Left kidney (tissue), 2 donors: ENCODE measurements around the gene TRIM66. TPM values are rescaled to one million over a fixed set of nuclear protein-coding genes. Genes with fewer than 3 reads are reported as not detected.

Source experiments
- DNase-seq: peaks from one replicate; pipeline ENCODE4 v3.0.0-alpha.2; 2013
- polyA plus RNA-seq: library from polyadenylated mRNA; unstranded; fragments of 120-200 nt; gene quantifications from one replicate; pipeline ENCODE4 v1.2.1, GENCODE V29; 2013; ENCODE audit not compliant: insufficient read length

Gene TRIM66
- polyA plus RNA-seq, 1 donor = 14.8 TPM

GRCh38 chr11:8654503-8654902, 28.0 kb downstream of the TRIM66 start:
- no peak for DNase-seq

- DNase-seq = no peak
These were observed 30.3 kb downstream of the TRIM66 start for GRCh38 chr11:8652140-8652539.

DNA sequence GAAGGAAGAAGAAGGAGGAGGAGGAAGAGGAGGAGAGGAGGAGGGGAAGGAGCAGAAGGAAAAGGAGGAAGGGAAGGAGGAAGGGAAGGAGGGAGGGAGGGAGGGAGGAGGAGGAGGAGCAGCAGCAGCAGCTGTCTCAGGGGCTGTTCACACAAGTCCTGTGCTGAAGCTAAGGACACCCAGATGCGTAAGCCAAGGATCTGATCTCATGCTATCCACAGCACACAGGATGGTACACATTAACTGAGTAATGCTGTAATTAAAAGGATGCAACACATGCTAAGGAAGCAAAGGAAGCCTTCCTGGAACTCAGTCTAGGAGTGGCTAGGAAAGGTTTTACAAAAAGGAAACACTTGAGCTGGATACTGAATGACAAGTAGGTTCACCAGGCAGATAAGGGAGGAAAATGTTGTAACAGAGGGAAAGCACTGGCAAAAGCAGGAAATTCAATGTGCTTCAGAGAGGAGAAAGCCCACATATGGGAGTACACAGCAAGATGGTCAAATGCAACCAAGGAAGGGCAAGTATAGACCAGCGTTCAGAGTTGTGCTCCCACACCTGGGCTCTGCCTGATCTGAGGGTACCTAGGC, 32.0 kb downstream of the TRIM66 start:
- no peak for DNase-seq

- no peak for DNase-seq
These were observed 33.1 kb downstream of the TRIM66 start for GRCh38 chr11:8649361-8649760.

- DNase-seq = no peak
These were observed 35.6 kb downstream of the TRIM66 start for GRCh38 chr11:8646873-8647272.

DNA sequence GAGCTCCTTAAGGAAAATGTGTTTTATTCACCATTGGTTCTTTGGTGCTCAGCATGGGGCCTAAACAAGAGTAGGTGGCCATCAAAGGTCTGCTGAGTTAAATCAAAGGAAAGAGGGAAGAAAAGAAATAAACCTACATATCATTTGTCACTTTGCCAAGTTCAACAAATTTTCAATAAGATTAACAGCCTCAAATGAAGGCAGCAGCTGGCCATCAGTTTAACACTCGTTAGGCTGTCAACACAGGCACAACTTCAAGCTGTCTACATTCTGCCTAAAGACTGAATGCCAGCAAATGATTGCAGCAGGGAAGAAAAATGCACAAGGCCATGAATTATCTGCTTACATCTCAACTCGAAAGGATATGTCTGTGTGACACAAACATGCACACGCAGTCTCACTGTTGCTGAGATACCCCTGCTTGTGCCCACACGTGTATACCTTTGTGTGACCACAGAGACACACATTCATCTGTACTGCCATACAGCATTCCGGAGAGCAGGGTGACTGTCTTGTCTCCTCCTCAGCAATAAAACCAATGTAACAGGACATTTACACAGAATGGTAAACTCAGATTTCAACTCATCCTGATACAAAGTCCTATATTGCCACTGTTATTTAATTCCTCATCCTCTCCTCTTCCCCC, 40.1 kb downstream of the TRIM66 start:
- peak; percentile 46 for DNase-seq

GRCh38 chr11:8641332-8641731, 41.1 kb downstream of the TRIM66 start:
- DNase-seq = no peak

GRCh38 chr11:8640267-8640906, 42.1 kb downstream of the TRIM66 start:
- DNase-seq = no peak

DNA sequence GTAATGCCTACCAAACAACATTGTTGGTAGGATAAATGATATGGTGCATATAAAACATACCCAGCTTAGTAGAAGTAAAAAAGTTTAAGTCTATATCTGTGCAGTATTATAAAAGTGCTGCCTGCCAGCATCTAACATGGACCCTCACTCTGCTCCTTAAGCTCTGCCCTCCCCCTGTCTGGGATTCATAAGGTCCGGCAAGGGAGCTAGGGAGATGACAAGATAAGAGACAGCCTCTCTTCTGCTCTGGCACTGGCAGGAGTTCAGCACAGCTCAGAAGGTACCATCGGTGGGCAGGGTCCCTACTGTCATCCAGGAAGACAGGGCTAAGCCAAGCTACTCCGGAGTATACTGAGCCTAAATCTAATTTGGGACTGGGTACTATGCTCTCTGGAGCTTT, 42.8 kb downstream of the TRIM66 start:
- no peak for DNase-seq

DNA sequence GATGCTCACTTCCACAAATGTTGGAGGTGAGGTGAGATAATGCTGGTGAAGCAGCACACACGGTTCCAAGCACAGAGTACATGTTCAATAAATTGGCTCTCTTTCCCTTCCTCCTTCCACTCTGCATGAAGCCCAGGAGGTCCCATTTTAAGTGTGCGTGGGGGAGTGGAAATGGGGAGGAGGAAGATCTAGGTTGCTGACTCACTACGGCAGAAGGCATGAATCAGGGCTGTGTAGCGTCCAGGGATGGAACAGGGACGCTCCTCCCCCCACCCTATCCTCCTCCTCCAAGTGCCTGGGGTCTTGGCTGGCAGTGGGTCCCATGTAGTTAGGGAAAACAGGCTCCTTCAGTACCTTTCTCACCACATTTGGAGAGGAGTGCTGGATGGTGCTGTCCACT, 44.2 kb downstream of the TRIM66 start:
- DNase-seq = no peak

GRCh38 chr11:8636127-8636526, 46.3 kb downstream of the TRIM66 start:
- no peak for DNase-seq

DNA sequence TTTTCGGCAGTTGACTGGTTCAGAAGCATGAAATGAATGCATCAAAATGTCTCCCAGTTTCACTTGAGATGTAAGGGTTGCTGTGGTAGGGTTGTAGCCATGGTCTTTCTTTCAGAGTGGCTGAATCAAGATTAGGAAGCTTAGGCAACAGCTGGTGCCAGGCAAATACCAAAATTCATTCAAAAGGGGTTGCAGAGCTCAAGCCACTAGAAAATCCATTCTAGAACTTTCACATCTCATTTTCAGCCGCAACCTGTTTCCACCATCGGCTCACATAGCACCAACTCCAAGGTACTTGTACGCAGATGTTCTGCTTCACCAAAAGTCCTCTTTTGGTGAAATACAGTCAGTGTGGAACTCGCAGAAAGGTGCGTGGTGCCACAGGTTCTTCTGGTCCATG, 48.0 kb downstream of the TRIM66 start:
- DNase-seq = no peak

- DNase-seq = no peak
These were observed 50.9 kb downstream of the TRIM66 start for GRCh38 chr11:8631395-8632118.

- DNase-seq = no peak
These were observed 57.8 kb downstream of the TRIM66 start for GRCh38 chr11:8624698-8625097.

DNA sequence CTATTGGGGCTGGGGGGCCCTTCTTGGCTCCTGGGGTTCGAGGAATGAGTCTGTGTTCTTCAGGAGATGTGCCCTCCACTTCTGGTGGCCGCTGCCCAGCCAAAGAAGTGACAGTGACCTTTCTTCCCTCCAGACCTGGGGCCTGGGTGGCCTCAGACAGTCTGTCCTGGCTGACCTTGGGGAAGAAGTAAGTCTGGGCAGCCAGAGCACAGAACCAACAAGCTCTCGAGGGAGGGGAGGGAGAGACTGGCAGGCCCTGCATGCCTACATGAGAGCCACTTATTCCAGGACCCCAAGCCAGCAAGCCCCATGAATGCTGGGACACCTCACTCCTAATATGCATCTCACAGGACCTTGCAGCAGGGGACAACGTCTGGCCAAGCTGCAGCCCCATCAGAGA, 61.3 kb downstream of the TRIM66 start:
- DNase-seq = no peak

DNA sequence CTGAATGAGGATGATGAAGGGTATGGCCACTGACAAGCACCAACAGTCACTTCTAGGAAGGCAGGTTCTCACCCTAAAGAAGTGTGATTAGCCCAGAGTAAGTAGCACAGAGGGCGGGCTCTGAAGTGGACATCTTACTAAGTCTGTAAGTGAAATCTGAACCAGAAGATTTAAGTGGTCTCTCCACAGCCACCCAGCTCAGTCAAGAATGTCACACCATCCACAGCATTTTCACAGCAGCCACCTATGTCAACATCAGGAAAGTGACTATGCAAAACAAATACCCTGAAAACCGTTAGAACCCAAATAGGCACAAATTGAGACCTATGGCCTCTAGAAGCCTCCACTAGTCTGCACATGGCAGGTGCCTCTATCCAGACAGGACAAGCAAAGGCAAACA, 65.4 kb downstream of the TRIM66 start:
- no peak for DNase-seq

DNA sequence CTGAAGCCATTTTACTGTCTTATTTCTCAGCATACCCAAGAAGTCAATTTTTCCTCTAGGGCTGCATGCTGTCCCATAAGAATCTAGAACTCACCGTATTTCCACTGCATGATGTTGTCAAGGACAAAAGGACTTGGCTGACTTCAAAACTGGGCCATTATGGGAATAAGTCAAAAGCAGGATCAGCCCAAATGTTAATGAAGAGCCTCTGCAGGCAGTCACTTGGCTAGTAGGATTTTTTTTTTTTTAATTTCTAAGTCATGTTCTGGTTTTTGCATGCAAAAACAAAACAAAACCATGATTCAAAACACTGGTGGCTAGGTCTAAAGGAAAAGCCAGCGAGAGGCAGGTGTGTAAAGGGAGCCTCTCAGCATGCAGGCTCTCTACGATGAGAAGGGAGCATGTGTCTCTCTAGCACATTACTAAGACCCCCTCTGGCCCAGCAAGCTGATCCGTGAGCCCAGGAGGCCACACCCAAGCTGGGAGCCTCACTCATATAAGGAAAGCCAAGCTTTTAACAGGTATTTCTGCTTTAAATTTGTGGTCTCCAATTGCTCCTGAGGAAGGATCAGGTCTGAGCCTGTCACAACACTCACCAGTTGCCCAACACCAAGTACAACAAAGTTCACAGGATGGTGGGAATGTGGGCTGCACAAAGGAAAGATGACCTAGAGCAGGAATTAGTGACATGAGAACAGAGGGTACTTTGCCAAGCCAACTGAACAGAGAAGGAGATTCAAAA, 67.0 kb downstream of the TRIM66 start:
- no peak for DNase-seq

DNA sequence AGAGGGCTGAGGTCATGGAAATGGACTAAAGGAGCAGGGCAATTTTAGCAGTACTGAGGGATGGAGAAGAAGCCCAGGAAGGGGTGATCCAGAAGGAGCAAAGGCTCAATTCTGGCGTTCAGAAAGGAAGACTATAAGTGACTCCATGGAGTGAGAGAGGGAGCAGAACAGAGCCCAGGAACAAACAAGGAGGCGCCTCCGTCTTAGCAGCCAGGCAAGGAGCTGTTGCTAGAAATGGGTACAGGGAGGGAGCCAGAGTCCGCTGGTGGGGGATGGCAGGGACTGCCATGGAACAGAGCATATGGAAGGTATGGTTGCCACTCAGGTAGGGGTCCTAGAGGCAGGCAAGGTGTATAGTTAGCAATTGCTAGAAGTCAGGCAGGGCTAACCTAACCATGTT, 68.0 kb downstream of the TRIM66 start:
- no peak for DNase-seq

DNA sequence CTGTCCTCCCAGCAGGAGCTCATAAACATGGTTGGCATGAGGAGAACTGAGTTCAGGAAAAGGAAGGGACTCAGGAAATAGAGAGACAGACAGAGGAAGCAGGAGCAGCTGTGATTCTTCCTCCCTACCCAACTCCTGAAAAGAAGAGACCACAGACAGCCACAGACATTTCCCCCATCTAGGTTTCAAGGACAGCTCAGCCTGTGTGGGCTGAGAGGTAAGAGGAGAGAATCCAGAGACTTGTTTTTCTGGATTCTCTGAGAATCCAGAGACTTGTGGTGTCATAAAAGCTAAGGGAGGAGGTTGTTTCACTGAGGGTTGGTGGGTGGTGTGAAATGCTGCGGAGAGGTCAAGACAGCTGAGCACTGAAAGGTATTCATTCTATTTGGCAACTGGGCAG, 69.4 kb downstream of the TRIM66 start:
- no peak for DNase-seq

DNA sequence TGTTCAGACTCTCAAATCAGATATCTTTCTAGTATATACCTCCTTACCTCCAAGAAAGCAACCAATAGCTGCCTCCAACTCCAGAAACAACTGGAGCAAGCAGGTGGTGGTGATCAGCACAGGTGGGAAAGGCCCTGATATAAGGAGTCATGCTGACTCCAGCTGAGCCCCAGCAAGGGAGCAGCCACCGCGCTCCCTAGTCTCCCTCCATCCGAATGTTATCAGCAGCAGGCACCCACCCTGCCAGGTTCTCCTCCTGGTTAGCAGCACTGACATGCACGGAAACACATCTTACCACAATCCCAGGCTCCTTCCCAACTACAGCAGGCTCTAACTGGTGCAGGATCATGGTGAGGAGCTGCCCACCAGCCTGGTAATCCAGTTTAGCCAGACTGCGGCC, 69.9 kb downstream of the TRIM66 start:
- DNase-seq = no peak

DNA sequence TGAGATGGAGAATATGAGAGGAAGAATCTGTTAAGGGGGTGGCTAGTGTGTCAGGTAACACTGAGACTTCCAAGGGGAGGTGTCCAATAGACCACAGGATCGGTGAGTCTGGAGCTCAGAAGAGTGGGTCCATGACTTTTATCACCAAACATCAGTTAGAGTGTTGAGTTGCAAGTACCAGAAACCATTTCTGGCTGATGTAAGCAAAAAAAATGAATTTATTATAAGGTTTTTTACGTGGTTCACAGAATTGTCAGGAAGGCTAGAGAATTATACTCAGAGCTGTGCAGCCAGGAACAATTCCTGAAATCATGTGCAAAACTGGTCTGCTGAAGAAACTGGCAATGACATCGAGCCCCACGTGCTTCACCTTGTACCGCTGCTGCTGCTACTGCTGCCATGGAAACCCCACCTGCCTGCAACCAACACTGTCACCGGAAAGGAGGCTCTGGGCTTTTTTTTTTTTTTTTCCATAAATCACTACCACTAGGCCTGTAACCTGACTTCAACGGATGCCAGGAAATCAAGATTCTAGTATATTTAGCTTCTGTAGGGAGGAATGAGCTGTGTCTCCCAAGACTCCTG, 71.8 kb downstream of the TRIM66 start:
- DNase-seq = peak; percentile 68

DNA sequence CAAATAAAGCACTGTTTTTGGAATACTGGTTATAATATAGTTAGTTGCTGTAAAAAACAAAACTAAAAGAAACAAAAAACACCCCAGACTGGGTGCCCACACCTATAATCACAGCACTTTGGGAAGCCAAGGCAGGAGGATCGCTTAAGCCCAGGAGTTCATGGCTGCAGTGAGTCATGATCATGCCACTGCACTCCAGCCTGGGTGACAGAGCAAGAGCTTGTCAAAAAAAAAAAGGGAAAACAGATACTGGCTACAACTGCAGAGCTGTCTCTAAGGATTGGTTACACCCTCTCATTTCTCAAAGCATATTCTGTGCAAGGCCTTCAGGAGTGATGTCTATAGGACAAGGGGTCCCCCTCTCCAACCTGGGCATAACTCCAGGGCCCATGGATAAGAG, 73.8 kb downstream of the TRIM66 start:
- DNase-seq = no peak
